ENCODE results near the gene HS3ST5. TPM values are rescaled to one million over a fixed set of nuclear protein-coding genes. Genes with fewer than 3 reads are reported as not detected.
A peak's percentile ranks its signal among the peaks of the same experiment; 100 is the strongest.

Gene HS3ST5
- total RNA-seq, 6 experiments from 2014 or later: not detected

DNA sequence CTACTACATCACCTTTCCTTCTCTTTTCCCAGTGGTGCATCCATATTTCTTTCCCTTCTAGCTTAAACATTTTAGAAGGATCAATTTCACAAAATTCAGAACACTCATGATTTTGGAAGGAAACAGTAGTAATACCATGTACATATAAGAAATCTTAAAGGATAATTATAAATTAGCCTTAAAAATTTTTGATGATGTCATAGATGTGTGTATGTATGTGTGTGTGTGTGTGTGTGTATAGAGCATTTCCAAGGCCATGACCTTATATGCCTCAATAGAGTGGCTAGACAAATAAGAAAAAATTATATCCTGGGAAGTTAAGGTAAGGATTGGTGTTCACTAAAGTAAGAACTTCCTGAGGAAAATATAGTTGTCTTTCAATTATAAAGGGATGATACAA lies 24.1 kb upstream of the HS3ST5 start:
- H3K27me3 ChIP-seq: no peaks in the 10 kb centered on the region

DNA sequence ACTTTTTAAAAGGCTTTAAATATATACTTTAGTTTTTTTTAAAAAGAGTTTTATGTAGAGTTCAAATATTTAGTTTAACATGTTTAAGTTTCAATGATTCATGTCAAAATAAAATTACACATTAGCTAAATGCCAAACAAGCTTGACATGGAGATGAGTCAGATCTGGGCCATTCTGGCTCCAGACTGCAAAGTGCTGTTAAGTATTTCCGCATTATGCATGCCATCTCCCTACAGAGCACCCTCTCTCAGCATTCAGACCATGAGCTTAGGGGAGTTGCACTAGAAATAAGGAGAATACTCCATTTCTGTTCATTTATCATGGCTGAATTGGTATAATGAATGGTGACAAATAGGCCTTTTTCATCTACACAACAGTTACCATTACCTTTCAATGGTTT lies 21.5 kb upstream of the HS3ST5 start:
- TF ChIP-seq CTCF (IDR thresholded peaks at IDR 0.05): no peak
- H3K9me3 ChIP-seq: no peaks in the 10 kb centered on the region
- no peaks in the 10 kb centered on the region for H3K4me1 ChIP-seq
- DNase-seq (no peak), ATAC-seq (peak in 1 of 4 donors; percentile 24)
- no peaks in the 10 kb centered on the region for H3K27me3 ChIP-seq
- H3K4me3 ChIP-seq: no peak overlapping the region
- H3K36me3 ChIP-seq: no peaks in the 10 kb centered on the region
- no peak overlapping the region for H3K27ac ChIP-seq
- WGBS (ENCODE audit: insufficient coverage, low coverage, low lambda C conversion rate, missing lambda C conversion rate): 64% methylated on average over 1 of the region's 1 CpG
- intact Hi-C loops (cut with DNase I): no loop called here

More for the DNA sequence above, 24.1 kb upstream of the HS3ST5 start:
- TF ChIP-seq POLR2A (IDR thresholded peaks at IDR 0.05): no peak
- no peak for TF ChIP-seq CTCF (IDR thresholded peaks at IDR 0.05)
- no peaks in the 10 kb centered on the region for H3K9me3 ChIP-seq
- no peak for DNase-seq
- H3K4me1 ChIP-seq: no peaks in the 10 kb centered on the region
- no peak overlapping the region for H3K4me3 ChIP-seq
- ATAC-seq: no peak
- H3K27ac ChIP-seq: no peak overlapping the region
- no peaks in the 10 kb centered on the region for H3K36me3 ChIP-seq
- intact Hi-C loops (cut with DNase I): no loop called here

GRCh38 chr6:114362957-114363356 lies 20.1 kb upstream of the HS3ST5 start:
- TF ChIP-seq POLR2A (IDR thresholded peaks at IDR 0.05) (no peak), CTCF (IDR thresholded peaks at IDR 0.05) (no peak)
- intact Hi-C loops (cut with DNase I): no loop called here
- Histone ChIP-seq H3K27me3 (no peaks in the 10 kb centered on the region), H3K4me1 (no peaks in the 10 kb centered on the region), H3K27ac (no peak overlapping the region), H3K4me3 (no peak overlapping the region), H3K36me3 (no peaks in the 10 kb centered on the region), H3K9me3 (no peaks in the 10 kb centered on the region)
- DNase-seq: no peak
- 95% methylated on average over 2 of the region's 2 CpGs for WGBS (ENCODE audit: insufficient coverage, low coverage, low lambda C conversion rate, missing lambda C conversion rate)
- ATAC-seq: no peak

- no peak for DNase-seq
- H3K9me3 ChIP-seq: no peaks in the 10 kb centered on the region
- no peak overlapping the region for H3K27ac ChIP-seq
- H3K27me3 ChIP-seq: no peaks in the 10 kb centered on the region
- no peaks in the 10 kb centered on the region for H3K36me3 ChIP-seq
- TF ChIP-seq CTCF (IDR thresholded peaks at IDR 0.05): no peak
- no peak for TF ChIP-seq POLR2A (IDR thresholded peaks at IDR 0.05)
- no peaks in the 10 kb centered on the region for H3K4me1 ChIP-seq
- intact Hi-C loops (cut with DNase I): no loop called here
- ATAC-seq: no peak
- WGBS (ENCODE audit: insufficient coverage, low coverage, low lambda C conversion rate, missing lambda C conversion rate): 55% methylated on average over 4 of the region's 4 CpGs
- no peak overlapping the region for H3K4me3 ChIP-seq
These were observed 19.6 kb upstream of the HS3ST5 start for GRCh38 chr6:114362396-114362795.

DNA sequence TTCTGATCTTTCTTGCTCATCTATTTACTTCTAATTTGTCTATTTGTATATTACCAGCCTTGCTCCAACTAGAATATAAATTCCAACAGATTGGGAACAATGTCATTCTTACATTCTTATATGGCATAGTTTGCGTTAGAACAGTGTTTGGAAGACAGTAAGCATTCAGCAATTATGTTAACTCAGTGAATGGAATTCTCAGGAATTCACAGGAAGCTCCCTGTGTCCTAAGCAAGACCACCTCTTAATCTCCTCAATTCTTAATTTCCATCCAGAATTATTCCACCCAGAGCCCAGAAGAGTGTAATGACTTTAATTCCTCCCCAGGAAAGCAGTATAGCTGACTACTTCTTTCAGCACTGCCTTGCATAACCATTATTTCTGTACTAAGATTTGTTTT lies 18.2 kb upstream of the HS3ST5 start:
- Histone ChIP-seq H3K27ac (no peak overlapping the region), H3K27me3 (no peaks in the 10 kb centered on the region), H3K4me1 (no peaks in the 10 kb centered on the region), H3K4me3 (no peak overlapping the region), H3K36me3 (no peaks in the 10 kb centered on the region), H3K9me3 (no peaks in the 10 kb centered on the region)
- 67% methylated on average over 1 of the region's 1 CpG for WGBS (ENCODE audit: insufficient coverage, low coverage, low lambda C conversion rate, missing lambda C conversion rate)
- ATAC-seq (no peak), DNase-seq (no peak)
- no peak for TF ChIP-seq POLR2A (IDR thresholded peaks at IDR 0.05)
- TF ChIP-seq CTCF (IDR thresholded peaks at IDR 0.05): no peak
- intact Hi-C loops (cut with DNase I): no loop called here
